K562 (cell line): ENCODE data around the gene SEZ6. TPM values are rescaled to one million over a fixed set of nuclear protein-coding genes. Genes with fewer than 3 reads are reported as not detected.

Experiments
- BRF2 ChIP-seq: IDR thresholded peaks from 3 replicates; pipeline ENCODE4 v1.6.1; 2011; ENCODE audit warnings: borderline replicate concordance, mild to moderate bottlenecking; ENCODE audit not compliant: insufficient read length, insufficient read depth
- CHD2 ChIP-seq: IDR thresholded peaks from 2 replicates; pipeline ENCODE4 v1.6.1; 2011; ENCODE audit warnings: low read depth, low read length
- EWSR1 ChIP-seq: fragments of 450-650 bp; IDR thresholded peaks from 2 replicates; pipeline ENCODE4 v1.6.1; 2018; ENCODE audit warnings: borderline replicate concordance, mild to moderate bottlenecking, low read depth, moderate library complexity; ENCODE audit not compliant: partially characterized antibody
- GTF2E2 ChIP-seq: fragments of 200-800 bp; sonication (Bioruptor generic); IDR thresholded peaks from 2 replicates; pipeline ENCODE4 v1.6.1; 2016; ENCODE audit warnings: missing genetic modification characterization, missing compliant biosample characterization
- LARP7 ChIP-seq: fragments of 450-650 bp; IDR thresholded peaks from 2 replicates; pipeline ENCODE4 v1.6.1; 2016
- POLR2A ChIP-seq: fragments of 450-650 bp; conservative IDR thresholded peaks from 2 replicates; pipeline ENCODE4 v1.6.1; 2016
- RBM25 ChIP-seq: fragments of 200-400 bp; formaldehyde crosslinking; IDR thresholded peaks from 2 replicates; pipeline ENCODE4 v1.6.1; 2018; ENCODE audit warnings: low read length, low read depth, moderate library complexity; ENCODE audit not compliant: severe bottlenecking
- SIN3A ChIP-seq, 2 experiments: fragments of 150-350 bp in 1 of 2; IDR thresholded peaks; 2 replicates each; pipeline ENCODE4 v1.6.1; 2011 to 2016; ENCODE audit warnings: borderline replicate concordance in 2 of 2, low read depth in 2 of 2, low read length in 2 of 2, mild to moderate bottlenecking in 2 of 2, moderate library complexity in 2 of 2; ENCODE audit not compliant: control insufficient read depth in 1 of 2
- SIX5 ChIP-seq, 2 experiments: IDR thresholded peaks; 2 replicates each; pipeline ENCODE4 v1.6.1; 2011; ENCODE audit warnings: low read length in 2 of 2, borderline replicate concordance in 1 of 2, low read depth in 1 of 2, mild to moderate bottlenecking in 1 of 2, moderate library complexity in 1 of 2; ENCODE audit not compliant: insufficient read depth in 1 of 2
- TBP ChIP-seq: optimal IDR thresholded peaks from 2 replicates; pipeline ENCODE3; 2011; ENCODE audit warnings: low read depth, low read length, improper control_type of control experiment
- XRCC3 ChIP-seq: fragments of 450-650 bp; IDR thresholded peaks from 2 replicates; pipeline ENCODE4 v1.6.1; 2017; ENCODE audit warnings: mild to moderate bottlenecking, moderate library complexity
- ZNF518B ChIP-seq: fragments of 250-450 bp; sonication (Bioruptor Pico); IDR thresholded peaks from 2 replicates; pipeline ENCODE4 v1.5.0; 2021; ENCODE audit warnings: mild to moderate bottlenecking, moderate library complexity
- ZNF592 ChIP-seq: fragments of 450-650 bp; IDR thresholded peaks from 2 replicates; pipeline ENCODE4 v1.6.1; 2017; ENCODE audit warnings: antibody characterized with exemption, mild to moderate bottlenecking
- ZNF740 ChIP-seq, 3 experiments: fragments of 200-800 bp in 1 of 3; sonication (Bioruptor generic) in 1 of 3; sonication (generic) in 1 of 3; formaldehyde crosslinking in 1 of 3; IDR thresholded peaks; 2 replicates each; pipeline versions ENCODE4 v1.6.1 to v1.8.0; 2016 to 2022; ENCODE audit warnings: mild to moderate bottlenecking in 2 of 3, missing compliant biosample characterization in 2 of 3, missing genetic modification characterization in 2 of 3, missing genetic modification reagents in 1 of 3
- polyA plus RNA-seq, 8 experiments: library from polyadenylated mRNA; depleted of rRNA in 4 of 8; stranded (reverse) in 5 of 8; unstranded in 3 of 8; fragments of >200 nt; fragmentation: Nextera tagmentation in 2 of 8; fragmentation: Illumina TruSeq in 1 of 8; extraction: Ambion mirVana in 2 of 8; extraction: Trizol in 1 of 8; gene quantifications; 2 replicates each; pipeline versions ENCODE4 v1.2.1 to v1.2.3, GENCODE V29; 2011 to 2014; ENCODE audit warnings: inconsistent platforms in 1 of 8, missing spikeins in 1 of 8
- total RNA-seq, 7 experiments: library from RNA; depleted of rRNA in 6 of 7; stranded (reverse); fragments of >200 nt in 6 of 7; fragmentation: Illumina TruSeq in 2 of 7; extraction: Trizol in 2 of 7; gene quantifications; 2 replicates each; pipeline versions ENCODE4 v1.2.1 to v1.2.3, GENCODE V29; 2011 to 2021; ENCODE audit warnings: low replicate concordance in 1 of 7
- TF ChIP-seq, protein P1 (sequence below): sonication (generic); formaldehyde crosslinking; IDR thresholded peaks from 2 replicates; pipeline ENCODE4 v1.8.0; 2022; ENCODE audit warnings: mild to moderate bottlenecking, missing genetic modification reagents

The SEZ6 gene
- total and polyA plus RNA-seq, 9 of the 15 experiments (the other 6 are each of a cell fraction or from before 2014, with no cell fraction given) = not detected

DNA sequence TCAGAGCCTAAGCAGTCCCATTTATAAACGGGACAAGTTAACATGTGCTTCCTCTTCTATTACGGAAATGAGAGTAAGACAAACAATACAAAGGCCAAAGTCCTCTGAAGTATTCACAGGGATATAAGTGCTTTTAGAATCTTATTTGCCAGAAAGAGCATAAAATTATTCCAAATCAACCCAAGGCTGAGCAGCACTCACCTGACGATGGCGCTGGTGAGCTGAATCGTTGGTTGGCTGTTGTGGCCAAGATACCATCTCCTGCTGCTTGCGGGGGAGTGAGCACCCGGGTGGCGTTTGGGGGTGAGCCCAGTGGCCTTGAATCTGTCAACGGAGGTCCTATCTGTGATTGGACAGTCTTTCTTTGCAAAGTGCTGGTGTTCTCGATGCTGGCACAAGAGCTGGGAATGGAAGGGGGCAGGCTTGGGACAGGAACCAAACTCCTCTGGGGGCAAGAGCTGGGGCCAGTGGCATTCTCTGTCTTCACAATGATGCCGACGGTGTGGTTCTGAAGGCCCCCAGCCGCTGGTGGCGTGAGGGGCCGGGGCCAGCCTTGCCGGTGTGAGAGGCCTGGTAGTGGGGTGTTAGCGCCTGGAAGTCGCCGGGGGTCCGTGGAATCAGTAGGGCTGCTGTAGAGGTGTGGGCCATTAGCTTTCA, 93.4 kb downstream of the SEZ6 start (continued):
- TF ChIP-seq ZNF518B (no peak), POLR2A (no peak; the same call in 1 of the 2 replicates), LARP7 (no peak), GTF2E2 (tag) (no peak), SIX5 (IDR thresholded peaks at IDR 0.05; ENCODE audit: borderline replicate concordance in 1 of 2, insufficient read depth in 1 of 2, low read depth in 1 of 2, low read length in 2 of 2) (no peak), EWSR1 (no peak), RBM25 (no peak), ZNF592 (peak; percentile 69), SIN3A (IDR thresholded peaks at IDR 0.05; ENCODE audit: borderline replicate concordance in 2 of 2, control insufficient read depth in 1 of 2, low read depth in 2 of 2, low read length in 2 of 2) (no peak), ZNF740 (CRISPR knock-in tag; IDR thresholded peaks at IDR 0.05) (no peak), ZNF740 (tag; IDR thresholded peaks at IDR 0.05) (peak in 1 of 2 experiments; percentile 43; a peak in 1 of 4 replicates), XRCC3 (no peak), TBP (no peak), BRF2 (no peak), CHD2 (no peak)
- TF ChIP-seq, protein P1, sequence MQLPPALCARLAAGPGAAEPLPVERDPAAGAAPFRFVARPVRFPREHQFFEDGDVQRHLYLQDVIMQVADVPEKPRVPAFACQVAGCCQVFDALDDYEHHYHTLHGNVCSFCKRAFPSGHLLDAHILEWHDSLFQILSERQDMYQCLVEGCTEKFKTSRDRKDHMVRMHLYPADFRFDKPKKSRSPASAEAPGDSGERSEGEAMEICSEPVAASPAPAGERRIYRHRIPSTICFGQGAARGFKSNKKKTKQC (CRISPR knock-in tag) = 0 out of 2 replicates have a peak, but pooled peaks have one; percentile 52
